ENCODE results near the gene LRRC72.
"Not testable (repeated sequence)": the region's sequence is repeated elsewhere in the genome, so short reads cannot be mapped to it uniquely, and the experiment has no call there.

LRRC72 gene

DNA sequence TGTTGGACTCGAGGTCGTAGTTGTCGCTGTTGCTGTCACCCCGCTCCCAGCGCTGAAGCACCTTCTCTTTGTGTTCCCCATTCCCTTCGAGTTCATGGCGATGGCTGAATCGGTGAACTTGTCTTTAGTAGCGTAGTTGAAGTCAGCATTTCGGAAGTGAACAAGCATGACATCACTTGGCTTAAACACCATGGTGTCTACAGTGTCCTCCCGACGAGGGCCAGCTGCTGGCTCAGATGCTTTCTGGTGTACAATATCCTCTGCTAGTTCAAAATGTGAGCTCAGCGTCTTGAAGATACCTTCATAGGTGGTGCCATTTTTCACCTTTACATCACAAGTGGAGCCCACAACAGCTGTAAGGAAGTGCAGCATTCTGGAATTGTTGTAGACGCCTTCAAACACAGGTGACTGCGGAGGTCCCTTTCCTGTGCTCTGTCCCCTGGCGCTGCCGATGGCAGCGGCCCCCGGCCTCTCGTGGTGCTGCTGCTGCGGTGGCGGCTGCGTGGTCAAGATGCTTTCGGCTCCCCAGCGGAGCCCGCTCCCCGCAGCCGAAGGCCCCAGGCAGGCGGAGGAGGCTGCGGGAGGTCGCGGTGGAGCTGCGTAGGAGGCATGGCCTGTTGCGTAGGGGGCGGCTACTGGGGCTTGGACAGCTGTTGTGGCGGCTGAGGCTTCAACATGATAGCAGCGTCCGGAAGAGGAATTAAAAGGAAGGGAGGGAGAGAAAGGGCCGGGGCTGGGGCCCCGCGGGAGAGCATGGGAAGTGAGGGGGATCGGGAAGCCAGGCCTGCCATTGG lies 59.7 kb downstream of the LRRC72 start:
- H3K9me3 Mint-ChIP-seq, result no peaks in the 10 kb centered on the region
- no peaks in the 10 kb centered on the region for H3K36me3 Mint-ChIP-seq
- H3K4me1 Mint-ChIP-seq, result no peaks in the 10 kb centered on the region
- ATAC-seq (peak; percentile 20), DNase-seq (ENCODE audit: low spot score in 2 of 2) (no peak)
- H3K27ac Mint-ChIP-seq, result no peak overlapping the region
- no peak overlapping the region for H3K4me3 Mint-ChIP-seq

DNA sequence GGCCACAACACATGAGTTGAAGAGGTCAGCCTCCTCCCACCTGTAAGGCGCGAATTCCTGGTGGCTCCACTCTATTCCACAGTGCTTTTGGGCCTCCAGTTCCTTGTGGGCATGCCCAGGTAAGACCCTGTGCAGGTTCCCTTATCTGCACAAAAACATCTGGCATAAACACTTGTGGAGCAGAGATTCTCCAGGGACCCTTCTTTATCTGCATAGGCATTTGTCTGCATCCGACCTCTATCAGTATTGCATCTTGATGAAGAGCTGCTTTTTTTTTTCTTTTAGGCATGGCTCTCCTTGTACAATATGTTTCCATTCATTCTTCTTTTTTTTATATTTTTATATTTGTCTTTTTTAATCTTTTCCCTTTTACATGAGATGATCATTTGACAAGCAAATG lies 60.5 kb downstream of the LRRC72 start:
- DNase-seq (ENCODE audit: low spot score in 2 of 2), result no peak
- Mint-ChIP-seq H3K4me3 (no peak overlapping the region), H3K4me1 (no peaks in the 10 kb centered on the region), H3K36me3 (no peaks in the 10 kb centered on the region), H3K27ac (no peak overlapping the region), H3K9me3 (no peaks in the 10 kb centered on the region)
- no peak for ATAC-seq

DNA sequence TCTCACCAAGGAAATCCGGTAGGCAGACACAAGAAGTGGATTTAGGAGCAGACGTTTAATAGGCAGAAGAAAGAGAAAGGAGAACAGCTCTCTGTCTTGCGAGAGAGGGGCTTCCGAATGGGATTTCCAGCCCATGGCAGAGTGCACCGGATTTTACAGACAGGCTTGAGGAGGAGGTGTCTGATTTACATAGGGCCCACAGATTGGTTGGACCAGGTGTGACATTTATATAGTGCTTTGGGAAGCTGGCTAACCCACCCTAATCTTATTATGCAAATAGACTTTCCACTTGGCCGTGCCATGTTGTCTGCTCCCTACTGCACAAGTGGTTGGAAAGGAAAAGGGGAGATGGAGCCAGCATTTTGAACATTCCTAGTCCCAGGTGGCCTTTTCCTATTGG lies 61.2 kb downstream of the LRRC72 start:
- Mint-ChIP-seq H3K36me3 (no peaks in the 10 kb centered on the region), H3K4me3 (no peak overlapping the region), H3K4me1 (no peaks in the 10 kb centered on the region), H3K9me3 (no peaks in the 10 kb centered on the region), H3K27ac (no peak overlapping the region)
- no peak for ATAC-seq
- DNase-seq (ENCODE audit: low spot score in 2 of 2), result no peak

DNA sequence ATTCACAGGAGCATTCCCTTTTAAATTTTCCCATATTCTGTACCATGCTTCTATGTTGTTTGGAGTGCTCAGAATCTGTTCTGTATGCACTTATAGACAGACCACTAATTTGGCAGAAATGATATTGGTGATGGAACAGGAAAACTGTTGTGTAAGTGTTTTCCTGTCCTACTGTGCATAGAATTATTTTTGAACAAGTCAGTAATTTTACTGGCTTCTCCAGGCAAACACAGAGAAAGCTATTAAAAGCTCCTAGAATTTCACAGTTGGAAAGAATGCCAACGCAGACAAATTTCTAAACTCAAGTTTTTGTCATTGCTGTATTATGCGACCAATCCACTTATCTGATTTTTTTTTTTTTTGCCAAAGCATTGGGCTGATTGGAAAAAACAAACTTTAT lies 63.3 kb downstream of the LRRC72 start:
- Mint-ChIP-seq H3K36me3 (no peaks in the 10 kb centered on the region), H3K9me3 (no peaks in the 10 kb centered on the region), H3K4me3 (no peak overlapping the region), H3K27ac (no peak overlapping the region), H3K4me1 (no peaks in the 10 kb centered on the region)
- DNase-seq (ENCODE audit: low spot score in 2 of 2) (no peak), ATAC-seq (no peak)

DNA sequence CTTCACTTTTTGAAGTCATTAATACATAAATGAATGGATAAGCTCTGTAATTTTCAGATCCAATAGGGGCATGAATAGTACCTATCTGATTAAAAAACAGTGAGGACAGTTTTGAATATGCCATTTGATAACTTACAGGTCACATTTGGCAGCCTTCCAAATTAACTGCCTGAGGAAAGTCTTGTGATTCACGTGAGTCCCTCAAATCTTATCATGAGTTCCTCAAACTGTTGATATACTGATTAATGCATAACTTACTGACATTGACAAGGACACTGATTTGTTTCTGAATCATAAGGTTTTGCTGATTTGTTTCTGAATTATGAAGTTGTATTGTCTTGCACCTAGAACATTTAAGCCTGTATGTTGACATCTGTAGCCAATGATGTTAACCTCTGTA lies 63.8 kb downstream of the LRRC72 start:
- Mint-ChIP-seq H3K9me3 (no peaks in the 10 kb centered on the region), H3K4me3 (no peak overlapping the region), H3K4me1 (no peaks in the 10 kb centered on the region), H3K27ac (no peak overlapping the region), H3K36me3 (no peaks in the 10 kb centered on the region)
- ATAC-seq (no peak), DNase-seq (ENCODE audit: low spot score in 2 of 2) (no peak)

DNA sequence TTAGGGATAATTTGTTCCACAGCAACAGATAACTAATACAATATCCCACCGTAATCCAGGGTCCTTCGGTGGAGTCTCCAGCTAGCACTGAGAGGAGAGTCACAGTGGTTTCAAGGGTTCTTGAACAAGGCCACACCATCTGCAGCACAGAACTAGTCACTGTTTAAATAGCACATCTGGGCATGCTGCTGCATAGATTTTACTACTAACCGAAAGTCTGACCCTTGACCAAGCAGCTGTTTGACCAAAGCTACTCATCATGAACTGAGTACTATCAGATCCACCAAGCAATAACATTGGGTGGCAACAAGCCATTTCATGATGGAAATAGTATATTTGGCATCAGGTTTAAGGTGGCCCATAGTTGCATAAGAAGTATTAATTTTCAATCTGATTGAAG lies 65.8 kb downstream of the LRRC72 start:
- Mint-ChIP-seq H3K4me1 (no peaks in the 10 kb centered on the region), H3K36me3 (no peaks in the 10 kb centered on the region), H3K4me3 (no peak overlapping the region), H3K27ac (no peak overlapping the region), H3K9me3 (no peaks in the 10 kb centered on the region)
- ATAC-seq (no peak), DNase-seq (ENCODE audit: low spot score in 2 of 2) (no peak)

DNA sequence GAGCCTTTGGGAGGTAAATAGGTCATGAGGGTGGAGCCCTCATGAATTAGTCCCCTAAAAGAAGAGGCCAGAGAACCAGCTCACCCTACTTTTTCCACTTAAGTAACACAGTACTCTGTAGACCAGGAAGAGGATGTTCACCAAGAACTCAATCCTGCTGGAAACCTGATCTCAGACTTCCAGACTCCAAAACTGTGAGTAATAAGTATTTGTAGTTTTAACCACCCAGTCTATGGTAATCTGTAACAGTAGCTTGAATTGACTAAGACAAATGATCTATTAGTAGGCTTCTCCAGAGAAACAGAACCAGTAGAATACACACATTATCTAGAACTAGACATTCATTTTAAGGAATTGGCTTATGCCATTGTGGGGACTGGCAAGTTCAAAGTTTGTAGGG lies 67.4 kb downstream of the LRRC72 start:
- ATAC-seq (no peak), DNase-seq (ENCODE audit: low spot score in 2 of 2) (no peak)
- H3K9me3 Mint-ChIP-seq, result no peaks in the 10 kb centered on the region
- no peaks in the 10 kb centered on the region for H3K36me3 Mint-ChIP-seq
- H3K4me3 Mint-ChIP-seq, result no peak overlapping the region
- no peak overlapping the region for H3K27ac Mint-ChIP-seq
- H3K4me1 Mint-ChIP-seq, result no peaks in the 10 kb centered on the region

DNA sequence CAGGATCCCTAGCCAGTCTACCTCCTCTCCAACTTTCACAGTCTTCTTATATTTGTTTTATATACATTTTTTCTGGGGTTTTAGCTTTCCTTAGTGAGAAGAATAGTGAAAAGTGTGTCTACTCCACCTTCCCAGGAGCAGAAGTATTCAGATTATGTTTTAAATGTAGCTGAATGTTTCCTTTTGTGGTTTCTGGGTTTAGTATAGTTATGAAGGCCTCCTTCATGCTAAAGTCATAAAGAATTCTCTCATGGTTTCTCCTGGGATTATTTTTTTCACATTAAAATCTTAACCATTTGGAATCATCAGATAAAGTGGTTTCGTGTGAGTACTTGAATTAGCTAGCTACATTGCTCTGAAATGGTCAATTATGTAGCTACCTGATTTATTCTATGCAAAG lies 68.1 kb downstream of the LRRC72 start:
- H3K4me3 Mint-ChIP-seq, result no peak overlapping the region
- no peaks in the 10 kb centered on the region for H3K4me1 Mint-ChIP-seq
- H3K9me3 Mint-ChIP-seq, result no peaks in the 10 kb centered on the region
- H3K36me3 Mint-ChIP-seq, result no peaks in the 10 kb centered on the region
- H3K27ac Mint-ChIP-seq, result no peak overlapping the region
- ATAC-seq (no peak), DNase-seq (ENCODE audit: low spot score in 2 of 2) (no peak)

DNA sequence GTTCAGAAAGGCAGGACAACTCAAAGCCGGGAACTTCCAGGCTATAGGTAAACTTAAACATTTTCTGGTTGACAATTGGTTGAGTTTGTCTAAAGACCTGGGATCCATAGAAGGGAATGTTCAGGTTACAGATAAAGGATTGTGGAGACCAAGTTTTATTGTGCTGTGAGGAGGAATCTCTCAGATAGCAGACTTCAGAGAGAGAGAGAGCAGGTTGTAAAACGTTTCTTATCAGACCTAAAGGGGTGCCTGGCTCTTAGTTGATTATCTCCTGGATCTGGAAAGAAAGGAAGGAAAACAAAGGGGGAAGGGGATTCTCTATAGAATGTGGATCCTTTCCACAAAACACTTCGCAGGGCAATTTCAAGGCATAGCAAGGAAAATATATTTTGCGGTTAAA lies 69.0 kb downstream of the LRRC72 start:
- H3K36me3 Mint-ChIP-seq; H3K9me3 Mint-ChIP-seq; H3K4me3 Mint-ChIP-seq; H3K27ac Mint-ChIP-seq; H3K4me1 Mint-ChIP-seq; ATAC-seq; DNase-seq (ENCODE audit: low spot score in 2 of 2): not testable (repeated sequence)

DNA sequence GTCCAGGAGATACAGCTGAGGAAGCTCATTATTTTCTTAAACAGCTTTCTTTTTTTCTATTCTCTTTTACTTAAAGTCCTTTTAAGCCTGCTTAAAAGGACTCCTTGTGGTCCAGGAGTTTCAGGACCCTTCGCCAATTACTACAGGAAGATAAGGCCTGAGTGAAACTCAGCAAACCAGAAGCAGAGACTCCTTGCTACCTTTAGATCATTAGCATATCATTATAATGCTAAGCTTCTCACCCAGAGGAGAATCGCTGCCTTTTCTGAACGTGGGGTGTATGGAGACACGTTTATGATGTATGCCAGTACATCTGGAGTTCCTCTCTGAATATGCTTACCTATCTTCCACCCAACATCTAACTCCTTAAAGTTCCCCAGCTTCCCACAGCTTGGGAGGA lies 71.4 kb downstream of the LRRC72 start:
- Mint-ChIP-seq H3K27ac (no peak overlapping the region), H3K36me3 (peaks cover 18% of the 10 kb centered on the region)
- no peak for ATAC-seq

DNA sequence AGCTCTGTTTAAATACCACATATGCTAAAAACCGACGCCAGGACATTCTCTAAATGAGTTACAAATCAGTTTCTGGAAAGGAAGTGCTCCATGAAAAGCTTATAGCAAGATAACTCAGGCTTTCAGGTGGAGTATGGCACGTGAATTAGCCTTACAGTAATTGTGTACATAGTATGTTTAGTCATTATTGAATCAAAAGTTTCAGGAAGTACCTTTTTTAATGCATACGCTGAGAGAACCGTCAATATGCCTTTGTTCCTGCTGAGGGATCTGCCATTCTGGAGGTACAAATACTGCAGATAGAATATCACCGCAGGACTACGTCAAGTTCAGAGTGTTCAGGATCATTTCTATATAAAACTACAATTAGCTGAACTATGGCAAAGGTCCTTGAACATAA lies 73.2 kb downstream of the LRRC72 start:
- Mint-ChIP-seq H3K27ac (no peak overlapping the region), H3K36me3 (peaks cover 30% of the 10 kb centered on the region), H3K9me3 (no peaks in the 10 kb centered on the region), H3K4me3 (no peak overlapping the region), H3K4me1 (no peaks in the 10 kb centered on the region)
- DNase-seq (ENCODE audit: low spot score in 2 of 2), result no peak
- no peak for ATAC-seq

More for the DNA sequence above, 71.4 kb downstream of the LRRC72 start:
- H3K9me3 Mint-ChIP-seq, result no peaks in the 10 kb centered on the region
- no peaks in the 10 kb centered on the region for H3K4me1 Mint-ChIP-seq
- DNase-seq (ENCODE audit: low spot score in 2 of 2), result no peak
- H3K4me3 Mint-ChIP-seq, result no peak overlapping the region

DNA sequence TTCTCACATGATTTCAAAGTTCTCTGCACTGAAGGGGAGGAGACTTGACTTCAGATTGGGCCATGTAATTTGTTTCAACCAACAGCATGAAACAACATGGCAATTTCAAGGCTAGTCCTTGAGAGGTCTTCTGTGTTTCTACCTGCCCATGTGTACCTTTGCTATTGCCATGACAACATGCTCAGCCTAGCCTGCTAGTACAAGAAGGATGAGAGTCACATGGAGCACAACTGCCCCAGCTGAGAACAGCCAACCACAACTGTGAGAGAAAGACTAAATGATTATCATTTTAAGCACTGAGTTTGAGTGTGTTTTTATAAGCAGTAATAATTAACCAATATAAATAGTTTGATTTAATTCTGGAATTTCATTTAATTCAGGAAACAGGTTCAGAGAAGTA lies 77.0 kb downstream of the LRRC72 start:
- DNase-seq (ENCODE audit: low spot score in 2 of 2) (no peak), ATAC-seq (no peak)
- Mint-ChIP-seq H3K9me3 (no peaks in the 10 kb centered on the region), H3K27ac (no peak overlapping the region), H3K4me1 (no peaks in the 10 kb centered on the region), H3K4me3 (no peak overlapping the region), H3K36me3 (peaks cover 49% of the 10 kb centered on the region)

DNA sequence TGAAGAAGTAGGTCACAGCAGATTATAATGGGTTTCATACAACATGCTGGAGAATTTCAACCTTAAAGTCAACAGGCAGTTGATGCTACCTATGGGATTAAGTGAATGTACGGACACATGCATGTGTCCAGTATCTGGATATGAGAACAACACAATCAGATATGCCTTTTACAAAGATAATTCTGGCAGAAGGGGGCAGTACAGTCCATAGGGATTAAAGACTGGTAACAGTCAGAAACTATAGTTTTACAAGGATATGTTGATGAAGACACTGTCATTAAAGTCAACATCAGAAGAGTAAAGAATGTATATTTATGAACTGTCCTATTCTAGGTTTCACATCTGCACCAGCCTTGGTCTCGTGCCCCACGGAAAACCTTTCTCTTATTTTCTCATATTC lies 77.4 kb downstream of the LRRC72 start:
- DNase-seq (ENCODE audit: low spot score in 2 of 2) (no peak), ATAC-seq (no peak)
- H3K36me3 Mint-ChIP-seq, result peaks cover 53% of the 10 kb centered on the region
- no peaks in the 10 kb centered on the region for H3K4me1 Mint-ChIP-seq
- no peaks in the 10 kb centered on the region for H3K9me3 Mint-ChIP-seq
- no peak overlapping the region for H3K27ac Mint-ChIP-seq
- no peak overlapping the region for H3K4me3 Mint-ChIP-seq

DNA sequence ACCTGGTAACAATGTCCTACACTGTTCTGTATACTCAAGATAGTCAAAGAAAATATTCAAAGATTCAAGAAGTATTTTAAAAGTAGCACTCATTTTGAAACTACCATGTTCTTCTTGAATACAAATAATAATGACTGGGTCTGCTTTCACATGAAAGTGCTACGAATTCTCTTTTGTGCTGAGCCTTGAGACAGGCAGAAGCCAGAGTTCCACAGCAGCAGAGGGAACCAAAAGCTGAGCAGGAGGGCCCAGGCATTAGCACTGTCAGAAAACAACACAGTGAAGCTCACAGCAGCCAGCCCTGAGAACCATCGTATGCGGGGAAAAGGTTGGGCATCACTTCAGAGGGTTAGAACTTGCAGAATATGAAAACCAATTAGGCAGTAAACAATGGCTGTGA lies 80.1 kb downstream of the LRRC72 start:
- H3K27ac Mint-ChIP-seq, result no peak overlapping the region
- no peaks in the 10 kb centered on the region for H3K9me3 Mint-ChIP-seq
- H3K4me1 Mint-ChIP-seq, result peaks cover 3% of the 10 kb centered on the region
- peaks cover 51% of the 10 kb centered on the region for H3K36me3 Mint-ChIP-seq
- no peak for DNase-seq (ENCODE audit: low spot score in 2 of 2)
- H3K4me3 Mint-ChIP-seq, result no peak overlapping the region
- no peak for ATAC-seq

DNA sequence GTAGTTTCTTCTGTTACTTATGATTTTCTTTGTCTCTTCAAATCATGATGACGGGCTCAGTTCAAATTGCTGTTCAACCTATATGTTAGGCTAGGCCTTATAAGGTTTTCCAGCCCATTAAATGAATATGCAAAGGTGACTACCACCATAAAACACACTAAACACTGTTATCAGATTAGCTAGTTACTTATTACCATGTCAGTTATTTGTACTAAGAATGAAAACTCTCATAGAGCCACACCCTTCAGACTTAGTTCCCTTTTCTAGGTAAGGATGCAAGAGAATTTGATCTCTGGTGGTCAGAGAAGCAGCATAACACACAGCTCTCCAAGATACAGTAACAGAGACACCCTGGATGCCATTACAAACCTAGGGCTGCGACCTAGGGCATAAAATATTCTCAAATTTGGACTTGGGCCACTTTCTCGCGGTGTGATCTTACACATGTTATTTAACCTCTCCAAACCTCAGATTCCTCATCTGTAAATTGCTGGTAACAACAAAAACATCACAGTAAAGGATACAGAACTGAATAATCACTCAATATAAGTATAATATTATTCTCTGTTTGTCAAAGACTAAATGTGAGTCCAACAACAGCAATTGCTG lies 83.3 kb downstream of the LRRC72 start:
- no peak for DNase-seq (ENCODE audit: low spot score in 2 of 2)
- ATAC-seq, result no peak
- H3K9me3 Mint-ChIP-seq, result no peaks in the 10 kb centered on the region
- H3K4me3 Mint-ChIP-seq, result no peak overlapping the region
- no peak overlapping the region for H3K27ac Mint-ChIP-seq
- H3K36me3 Mint-ChIP-seq, result peaks cover 33% of the 10 kb centered on the region
- peaks cover 6% of the 10 kb centered on the region for H3K4me1 Mint-ChIP-seq

DNA sequence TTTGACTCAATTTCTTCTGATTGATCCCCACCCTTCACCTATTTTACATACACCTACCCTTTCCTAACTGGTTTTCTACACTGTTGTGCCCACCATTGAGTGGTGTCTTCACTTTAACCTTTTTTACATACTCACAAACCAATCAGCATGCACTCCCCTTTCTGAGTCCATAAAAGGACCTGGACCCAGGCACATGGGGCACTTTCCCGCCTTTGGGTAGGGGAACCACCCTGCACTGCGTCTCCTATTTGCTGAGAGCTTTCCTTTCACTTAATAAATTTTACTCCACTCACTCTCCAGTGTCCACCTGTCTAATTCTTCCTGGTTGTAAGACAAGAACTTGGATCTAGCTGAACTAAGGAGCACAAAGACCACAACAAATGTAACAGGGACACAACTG lies 85.1 kb downstream of the LRRC72 start:
- Mint-ChIP-seq H3K36me3 (peaks cover 34% of the 10 kb centered on the region), H3K9me3 (no peaks in the 10 kb centered on the region), H3K27ac (no peak overlapping the region), H3K4me1 (peaks cover 6% of the 10 kb centered on the region), H3K4me3 (no peak overlapping the region)
- no peak for ATAC-seq
- DNase-seq (ENCODE audit: low spot score in 2 of 2), result no peak
